ENCODE results near the gene GPN2.

The GPN2 gene

DNA sequence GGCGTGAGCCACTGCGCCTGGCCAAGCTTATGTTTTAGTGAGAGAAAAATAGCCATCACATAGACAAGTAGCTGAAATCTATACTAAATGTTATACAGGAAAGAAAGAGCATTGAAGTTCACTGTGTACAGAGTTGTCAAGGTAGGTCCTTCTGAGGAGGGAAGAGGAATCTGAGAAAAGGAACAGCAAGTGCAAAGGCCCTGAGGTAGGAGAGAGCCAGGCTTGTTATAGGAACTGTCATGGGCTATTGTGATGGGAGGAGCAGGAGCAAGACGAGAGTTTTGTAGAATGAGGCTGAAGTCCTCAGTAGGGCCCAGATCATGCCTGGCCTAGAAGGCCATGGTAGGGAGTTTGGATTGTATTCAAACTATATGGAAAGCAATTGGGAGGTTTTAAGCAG, 59.0 kb downstream of the GPN2 start (continued):
- no peak for TF ChIP-seq ZC3H10 (CRISPR knock-in tag; IDR thresholded peaks at IDR 0.05)

GRCh38 chr1:26829184-26829911, 60.7 kb downstream of the GPN2 start:
- ATAC-seq = no peak
- TF ChIP-seq TCF4 (CRISPR knock-in tag; IDR thresholded peaks at IDR 0.05; ENCODE audit: borderline replicate concordance) (no peak), ZNF565 (CRISPR knock-in tag; conservative IDR thresholded peaks at IDR 0.05; ENCODE audit: low read depth) (no peak), ZNF70 (CRISPR knock-in tag; IDR thresholded peaks at IDR 0.05) (no peak), ARNTL (CRISPR knock-in tag; IDR thresholded peaks at IDR 0.05; ENCODE audit: borderline replicate concordance, low read depth) (no peak), TSHZ2 (CRISPR knock-in tag; IDR thresholded peaks at IDR 0.05) (no peak), ESRRG (CRISPR knock-in tag; IDR thresholded peaks at IDR 0.05) (no peak), SNAI2 (CRISPR knock-in tag; IDR thresholded peaks at IDR 0.05) (no peak), ZFP3 (CRISPR knock-in tag; IDR thresholded peaks at IDR 0.05) (no peak)
- TF ChIP-seq, protein P1, sequence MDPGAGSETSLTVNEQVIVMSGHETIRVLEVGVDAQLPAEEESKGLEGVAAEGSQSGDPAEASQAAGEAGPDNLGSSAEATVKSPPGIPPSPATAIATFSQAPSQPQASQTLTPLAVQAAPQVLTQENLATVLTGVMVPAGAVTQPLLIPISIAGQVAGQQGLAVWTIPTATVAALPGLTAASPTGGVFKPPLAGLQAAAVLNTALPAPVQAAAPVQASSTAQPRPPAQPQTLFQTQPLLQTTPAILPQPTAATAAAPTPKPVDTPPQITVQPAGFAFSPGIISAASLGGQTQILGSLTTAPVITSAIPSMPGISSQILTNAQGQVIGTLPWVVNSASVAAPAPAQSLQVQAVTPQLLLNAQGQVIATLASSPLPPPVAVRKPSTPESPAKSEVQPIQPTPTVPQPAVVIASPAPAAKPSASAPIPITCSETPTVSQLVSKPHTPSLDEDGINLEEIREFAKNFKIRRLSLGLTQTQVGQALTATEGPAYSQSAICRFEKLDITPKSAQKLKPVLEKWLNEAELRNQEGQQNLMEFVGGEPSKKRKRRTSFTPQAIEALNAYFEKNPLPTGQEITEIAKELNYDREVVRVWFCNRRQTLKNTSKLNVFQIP (CRISPR knock-in tag; IDR thresholded peaks at IDR 0.05; ENCODE audit: borderline replicate concordance, low read depth) = no peak
- TF ChIP-seq, protein P2, sequence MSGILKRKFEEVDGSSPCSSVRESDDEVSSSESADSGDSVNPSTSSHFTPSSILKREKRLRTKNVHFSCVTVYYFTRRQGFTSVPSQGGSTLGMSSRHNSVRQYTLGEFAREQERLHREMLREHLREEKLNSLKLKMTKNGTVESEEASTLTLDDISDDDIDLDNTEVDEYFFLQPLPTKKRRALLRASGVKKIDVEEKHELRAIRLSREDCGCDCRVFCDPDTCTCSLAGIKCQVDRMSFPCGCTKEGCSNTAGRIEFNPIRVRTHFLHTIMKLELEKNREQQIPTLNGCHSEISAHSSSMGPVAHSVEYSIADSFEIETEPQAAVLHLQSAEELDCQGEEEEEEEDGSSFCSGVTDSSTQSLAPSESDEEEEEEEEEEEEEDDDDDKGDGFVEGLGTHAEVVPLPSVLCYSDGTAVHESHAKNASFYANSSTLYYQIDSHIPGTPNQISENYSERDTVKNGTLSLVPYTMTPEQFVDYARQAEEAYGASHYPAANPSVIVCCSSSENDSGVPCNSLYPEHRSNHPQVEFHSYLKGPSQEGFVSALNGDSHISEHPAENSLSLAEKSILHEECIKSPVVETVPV (CRISPR knock-in tag; IDR thresholded peaks at IDR 0.05) = no peak

- no peak for TF ChIP-seq SNAI2 (CRISPR knock-in tag; IDR thresholded peaks at IDR 0.05)
- ATAC-seq = no peak
Measured at GRCh38 chr1:26828411-26828991, 61.6 kb downstream of the GPN2 start.

DNA sequence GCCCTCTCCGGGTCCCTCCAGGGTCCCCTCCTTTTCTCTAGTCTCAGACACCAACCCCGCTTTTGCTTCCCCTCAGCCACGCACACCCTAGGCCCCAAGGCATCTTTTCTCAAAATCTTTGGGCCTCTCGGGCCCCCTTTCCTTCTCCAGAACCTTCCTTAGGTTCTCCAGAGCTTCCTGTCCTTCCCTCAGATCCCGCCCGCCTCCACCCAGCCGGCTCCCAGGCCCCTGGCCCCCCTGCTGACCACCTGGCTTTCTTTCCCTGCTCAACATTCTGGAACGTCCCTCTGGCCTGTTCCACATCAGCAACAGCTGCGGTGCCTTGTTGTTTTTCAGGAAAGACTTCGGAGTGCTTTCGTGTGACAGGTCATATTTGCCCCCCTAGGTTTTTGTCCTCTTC, 62.4 kb downstream of the GPN2 start:
- no peak for ATAC-seq
- TF ChIP-seq ZFP3 (CRISPR knock-in tag; IDR thresholded peaks at IDR 0.05) (no peak), SNAI2 (CRISPR knock-in tag; IDR thresholded peaks at IDR 0.05) (no peak), ZC3H10 (CRISPR knock-in tag; IDR thresholded peaks at IDR 0.05) (no peak), ZNF565 (CRISPR knock-in tag; conservative IDR thresholded peaks at IDR 0.05; ENCODE audit: low read depth) (no peak), ARNTL (CRISPR knock-in tag; IDR thresholded peaks at IDR 0.05; ENCODE audit: borderline replicate concordance, low read depth) (no peak), ISL1 (CRISPR knock-in tag; IDR thresholded peaks at IDR 0.05) (no peak), TSHZ2 (CRISPR knock-in tag; IDR thresholded peaks at IDR 0.05) (no peak)

DNA sequence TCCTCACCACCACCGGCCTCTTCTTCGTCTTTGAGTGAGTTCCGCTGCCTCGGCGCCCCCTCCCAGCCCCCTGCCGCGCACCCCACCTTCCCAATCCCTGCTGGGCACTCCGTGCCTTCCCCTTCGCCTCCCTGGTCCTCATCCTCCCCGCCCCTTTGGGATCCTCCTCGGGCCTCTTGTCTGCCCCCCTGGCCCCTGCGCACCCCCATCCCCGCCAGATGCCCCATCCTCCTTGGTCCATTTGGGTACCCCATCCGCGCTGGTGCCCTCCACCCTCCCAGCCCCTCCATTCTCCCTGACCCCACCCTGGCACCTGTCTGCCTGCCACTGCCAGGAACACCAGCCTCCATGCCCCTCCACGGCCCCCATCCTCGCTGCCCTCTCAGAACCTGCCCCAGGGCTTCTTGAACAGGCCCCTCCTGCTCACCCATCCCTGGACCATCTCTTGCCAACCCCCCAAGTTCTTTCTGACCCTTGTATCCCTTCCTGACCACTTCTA, 62.9 kb downstream of the GPN2 start:
- TF ChIP-seq GLIS3 (CRISPR knock-in tag; IDR thresholded peaks at IDR 0.05) (no peak), ZFP3 (CRISPR knock-in tag; IDR thresholded peaks at IDR 0.05) (no peak), ZFP30 (CRISPR knock-in tag; IDR thresholded peaks at IDR 0.05) (no peak), ARNTL (CRISPR knock-in tag; IDR thresholded peaks at IDR 0.05; ENCODE audit: borderline replicate concordance, low read depth) (no peak), ZNF8 (CRISPR knock-in tag; IDR thresholded peaks at IDR 0.05) (no peak), ISL1 (CRISPR knock-in tag; IDR thresholded peaks at IDR 0.05) (no peak), TSHZ2 (CRISPR knock-in tag; IDR thresholded peaks at IDR 0.05) (no peak)
- TF ChIP-seq, protein P2 (CRISPR knock-in tag; IDR thresholded peaks at IDR 0.05) = no peak
- ATAC-seq = no peak; the same call in 2 of the 3 replicates

Measured in SK-N-SH treated with all-trans-retinoic acid at 6 μM for 48 hours (cell line).